Mesothelial cell of epicardium (in vitro differentiated cells): ENCODE data around the gene CPED1. TPM values are rescaled to one million over a fixed set of nuclear protein-coding genes. Genes with fewer than 3 reads are reported as not detected.

ENCODE experiments used
- DNase-seq, 2 experiments: peaks; one replicate each; pipeline ENCODE4 v3.0.0; 2021; ENCODE audit warnings: low spot score in 2 of 2; ENCODE audit not compliant: unreplicated experiment in 2 of 2
- H3K27ac Mint-ChIP-seq: 2 replicates; pipeline ENCODE4 v1.8.0; 2021; ENCODE audit warnings: mixed read lengths
- H3K27me3 Mint-ChIP-seq: 2 replicates; pipeline ENCODE4 v1.8.0; 2021; ENCODE audit warnings: low read depth, mixed read lengths
- H3K36me3 Mint-ChIP-seq: 2 replicates; pipeline ENCODE4 v1.8.0; 2021; ENCODE audit warnings: mixed read lengths
- H3K4me1 Mint-ChIP-seq: 2 replicates; pipeline ENCODE4 v1.8.0; 2021; ENCODE audit warnings: mixed read lengths
- H3K4me3 Mint-ChIP-seq: 2 replicates; pipeline ENCODE4 v1.8.0; 2021; ENCODE audit warnings: mild to moderate bottlenecking, moderate library complexity, mixed read lengths
- H3K9me3 Mint-ChIP-seq: 2 replicates; pipeline ENCODE4 v1.8.0; 2021; ENCODE audit warnings: mixed read lengths
- total RNA-seq: library from RNA; stranded (reverse); gene quantifications from 3 replicates; pipeline ENCODE4 v1.2.1, GENCODE V29; 2021
- TF ChIP-seq, protein P1 (sequence below): fragments of 200-600 bp; sonication (generic); IDR thresholded peaks from one replicate; pipeline ENCODE4 v1.5.0; 2021; ENCODE audit warnings: antibody characterized with exemption; ENCODE audit not compliant: unreplicated experiment

The CPED1 gene
- total RNA-seq, 1 donor from 2014 or later = 25.6 TPM

DNA sequence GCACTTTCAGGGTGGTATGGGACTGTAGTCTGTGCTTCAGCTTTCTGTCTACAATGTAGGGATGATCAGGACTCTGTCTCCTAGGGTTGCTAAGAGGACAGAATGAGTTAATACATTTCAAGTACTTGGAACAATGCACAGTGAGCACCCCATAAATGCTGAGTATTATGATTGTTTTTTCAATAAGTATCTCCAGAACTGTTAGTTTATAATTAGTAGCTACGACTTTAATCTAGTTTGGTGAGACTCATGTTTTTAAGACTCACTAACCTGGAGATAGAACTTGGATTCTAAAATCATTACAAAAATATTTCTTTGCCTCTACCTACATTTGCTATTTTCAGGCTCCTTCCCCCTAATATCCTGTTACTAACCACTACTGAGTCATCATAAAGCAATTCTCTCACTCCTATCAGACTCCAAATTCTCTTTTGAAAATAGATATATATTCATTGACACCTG, 95.3 kb downstream of the CPED1 start:
- no peak for DNase-seq
- Mint-ChIP-seq H3K4me3 (no peak overlapping the region), H3K9me3 (no peaks in the 10 kb centered on the region), H3K36me3 (no peaks in the 10 kb centered on the region), H3K27ac (no peak overlapping the region), H3K27me3 (no peaks in the 10 kb centered on the region), H3K4me1 (peaks cover 18% of the 10 kb centered on the region)
- TF ChIP-seq, protein P1, sequence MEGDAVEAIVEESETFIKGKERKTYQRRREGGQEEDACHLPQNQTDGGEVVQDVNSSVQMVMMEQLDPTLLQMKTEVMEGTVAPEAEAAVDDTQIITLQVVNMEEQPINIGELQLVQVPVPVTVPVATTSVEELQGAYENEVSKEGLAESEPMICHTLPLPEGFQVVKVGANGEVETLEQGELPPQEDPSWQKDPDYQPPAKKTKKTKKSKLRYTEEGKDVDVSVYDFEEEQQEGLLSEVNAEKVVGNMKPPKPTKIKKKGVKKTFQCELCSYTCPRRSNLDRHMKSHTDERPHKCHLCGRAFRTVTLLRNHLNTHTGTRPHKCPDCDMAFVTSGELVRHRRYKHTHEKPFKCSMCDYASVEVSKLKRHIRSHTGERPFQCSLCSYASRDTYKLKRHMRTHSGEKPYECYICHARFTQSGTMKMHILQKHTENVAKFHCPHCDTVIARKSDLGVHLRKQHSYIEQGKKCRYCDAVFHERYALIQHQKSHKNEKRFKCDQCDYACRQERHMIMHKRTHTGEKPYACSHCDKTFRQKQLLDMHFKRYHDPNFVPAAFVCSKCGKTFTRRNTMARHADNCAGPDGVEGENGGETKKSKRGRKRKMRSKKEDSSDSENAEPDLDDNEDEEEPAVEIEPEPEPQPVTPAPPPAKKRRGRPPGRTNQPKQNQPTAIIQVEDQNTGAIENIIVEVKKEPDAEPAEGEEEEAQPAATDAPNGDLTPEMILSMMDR = no peak

DNA sequence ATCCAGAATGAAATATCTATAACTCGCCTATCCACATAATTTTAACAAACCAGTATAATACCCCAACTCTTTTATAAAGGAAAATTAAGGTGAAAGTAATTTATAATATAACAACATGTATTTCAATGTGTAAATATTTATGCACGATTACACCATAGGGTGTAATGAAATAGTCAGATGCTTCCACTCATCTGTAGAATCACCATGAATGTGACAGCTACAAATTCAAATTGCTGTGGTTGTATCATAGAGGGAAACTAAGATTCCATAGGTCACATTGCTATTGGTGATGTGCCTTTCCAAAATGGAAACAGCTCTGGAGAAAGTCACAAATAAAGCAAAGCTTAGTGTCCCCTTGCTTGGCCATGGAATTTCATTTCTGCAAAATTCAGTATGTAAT, 95.7 kb downstream of the CPED1 start:
- Mint-ChIP-seq H3K4me1 (peaks cover 18% of the 10 kb centered on the region), H3K27me3 (no peaks in the 10 kb centered on the region), H3K4me3 (no peak overlapping the region), H3K27ac (no peak overlapping the region), H3K9me3 (no peaks in the 10 kb centered on the region), H3K36me3 (no peaks in the 10 kb centered on the region)
- no peak for DNase-seq
- TF ChIP-seq, protein P1 = no peak

DNA sequence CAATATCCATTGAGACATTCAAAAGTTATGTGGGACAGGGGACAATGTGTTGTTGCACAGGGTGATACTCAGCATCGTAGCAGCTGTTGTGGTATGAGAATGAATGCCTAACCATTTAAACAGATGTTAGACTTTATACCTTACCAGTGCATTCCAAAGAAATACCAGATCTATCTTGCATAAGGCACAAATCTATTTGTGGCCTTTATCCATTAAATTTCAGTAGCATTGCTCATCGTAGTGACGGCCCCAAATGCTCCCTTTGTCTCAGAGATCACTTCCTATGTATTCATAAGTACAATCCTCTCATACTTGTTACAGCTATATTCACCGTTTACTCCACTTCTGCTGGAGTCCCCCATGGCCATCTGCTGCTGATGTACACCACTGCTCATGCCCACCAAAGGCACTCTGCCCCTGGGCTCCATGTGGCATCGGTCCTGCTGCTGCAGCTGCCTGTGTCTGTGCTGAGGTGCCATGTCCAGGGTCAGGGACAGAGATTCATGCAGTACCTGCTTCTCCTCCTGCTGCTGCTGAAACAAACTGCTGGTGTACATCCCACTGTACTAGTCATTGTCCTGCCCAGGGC, 96.3 kb downstream of the CPED1 start:
- H3K9me3 Mint-ChIP-seq = no peaks in the 10 kb centered on the region
- TF ChIP-seq, protein P1 = no peak
- H3K4me1 Mint-ChIP-seq = peaks cover 12% of the 10 kb centered on the region
- no peak overlapping the region for H3K27ac Mint-ChIP-seq
- H3K4me3 Mint-ChIP-seq = no peak overlapping the region
- no peaks in the 10 kb centered on the region for H3K36me3 Mint-ChIP-seq
- no peak for DNase-seq
- no peaks in the 10 kb centered on the region for H3K27me3 Mint-ChIP-seq

DNA sequence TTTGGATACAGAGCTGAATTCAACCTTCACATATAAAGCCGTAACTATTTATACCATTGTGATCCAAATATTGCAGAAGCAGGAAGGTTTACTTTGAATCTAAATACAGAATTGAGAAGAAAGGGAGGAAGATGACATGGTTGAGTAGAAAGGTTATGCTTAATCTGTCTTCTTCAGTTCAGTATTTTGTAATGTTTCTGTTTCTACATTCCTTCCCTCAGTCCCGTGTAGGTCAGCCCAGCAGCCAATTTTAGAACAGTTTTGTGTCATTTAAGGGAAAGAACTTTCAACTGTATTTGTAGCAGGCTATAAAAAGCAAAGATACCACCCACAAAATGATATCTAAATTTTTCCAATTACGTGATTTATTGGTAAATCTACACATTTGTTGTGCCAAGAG, 97.4 kb downstream of the CPED1 start:
- H3K4me1 Mint-ChIP-seq = peaks cover 6% of the 10 kb centered on the region
- no peaks in the 10 kb centered on the region for H3K36me3 Mint-ChIP-seq
- TF ChIP-seq, protein P1 = no peak
- no peak overlapping the region for H3K4me3 Mint-ChIP-seq
- no peaks in the 10 kb centered on the region for H3K9me3 Mint-ChIP-seq
- no peaks in the 10 kb centered on the region for H3K27me3 Mint-ChIP-seq
- no peak overlapping the region for H3K27ac Mint-ChIP-seq
- DNase-seq = no peak

DNA sequence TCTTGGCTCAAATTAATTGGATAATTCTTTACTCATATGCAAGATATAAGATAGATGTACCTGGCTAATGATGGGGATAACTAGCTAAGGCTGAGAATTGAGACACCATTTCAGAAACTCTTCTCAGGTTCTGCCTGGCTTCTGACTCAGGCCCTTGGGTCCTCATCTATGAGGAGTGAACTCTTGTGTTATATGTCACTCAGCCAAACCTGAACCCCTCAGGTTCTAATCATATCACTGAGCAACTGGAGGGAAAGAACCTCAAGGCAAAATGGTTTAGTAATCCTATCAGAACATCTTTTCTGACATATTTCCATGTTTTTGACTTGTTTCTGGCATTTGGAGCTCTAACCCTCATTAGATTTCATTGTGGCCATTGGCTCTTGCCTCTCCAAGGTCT, 100.4 kb downstream of the CPED1 start:
- TF ChIP-seq, protein P1 = no peak
- H3K9me3 Mint-ChIP-seq = no peaks in the 10 kb centered on the region
- no peaks in the 10 kb centered on the region for H3K27me3 Mint-ChIP-seq
- no peak for DNase-seq
- H3K4me1 Mint-ChIP-seq = peaks cover 3% of the 10 kb centered on the region
- no peak overlapping the region for H3K4me3 Mint-ChIP-seq
- H3K36me3 Mint-ChIP-seq = no peaks in the 10 kb centered on the region
- H3K27ac Mint-ChIP-seq = no peak overlapping the region

DNA sequence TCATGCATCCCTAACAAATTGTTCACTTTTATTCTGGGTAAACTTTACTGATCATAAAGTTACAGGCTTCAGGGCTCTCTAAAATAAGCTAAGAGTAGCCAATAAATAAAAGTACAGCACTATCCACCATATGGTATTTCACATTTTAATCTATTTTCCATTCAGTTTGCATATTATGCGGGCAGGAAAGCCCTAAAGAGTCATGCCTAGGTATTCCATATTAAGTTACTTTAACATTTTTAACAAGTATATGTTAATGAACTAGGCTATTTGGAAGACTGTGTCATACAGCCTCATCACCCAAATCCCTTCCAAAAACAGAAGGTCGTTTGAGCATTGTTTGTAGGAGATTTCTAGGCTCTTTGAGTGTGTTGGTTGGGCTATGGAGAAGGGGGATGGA, 106.3 kb downstream of the CPED1 start:
- peaks cover 6% of the 10 kb centered on the region for H3K4me1 Mint-ChIP-seq
- no peaks in the 10 kb centered on the region for H3K9me3 Mint-ChIP-seq
- no peak overlapping the region for H3K27ac Mint-ChIP-seq
- no peak overlapping the region for H3K4me3 Mint-ChIP-seq
- H3K27me3 Mint-ChIP-seq = no peaks in the 10 kb centered on the region
- no peaks in the 10 kb centered on the region for H3K36me3 Mint-ChIP-seq
- no peak for DNase-seq
- TF ChIP-seq, protein P1 = no peak
